Muscle layer of duodenum (tissue), 2 donors: ENCODE data around the gene SLC13A4.

ENCODE experiments used
- H3K27ac ChIP-seq: one replicate; pipeline ENCODE4 v1.7.0; 2013; ENCODE audit warnings: mild to moderate bottlenecking, low read length
- H3K27me3 ChIP-seq: one replicate; pipeline ENCODE4 v1.7.0; 2013; ENCODE audit warnings: low read depth, mild to moderate bottlenecking, control low read depth, low read length
- H3K36me3 ChIP-seq, 2 donors: one replicate each; pipeline ENCODE4 v1.7.0; 2013; ENCODE audit warnings: low read length in 2 of 2, control low read depth in 1 of 2, mild to moderate bottlenecking in 1 of 2; ENCODE audit not compliant: insufficient read depth in 2 of 2, control insufficient read depth in 1 of 2
- H3K4me1 ChIP-seq, 2 donors: one replicate each; pipeline ENCODE4 v1.7.0; 2013; ENCODE audit warnings: low read length in 2 of 2, mild to moderate bottlenecking in 2 of 2, control low read depth in 1 of 2, moderate library complexity in 1 of 2; ENCODE audit not compliant: insufficient read depth in 2 of 2, control insufficient read depth in 1 of 2
- H3K4me3 ChIP-seq, 2 donors: one replicate each; pipeline ENCODE4 v1.7.0; 2013; ENCODE audit warnings: low read length in 2 of 2, low read depth in 1 of 2, mild to moderate bottlenecking in 1 of 2
- H3K9me3 ChIP-seq, 2 donors: one replicate each; pipeline ENCODE4 v1.7.0; 2013; ENCODE audit warnings: low read length in 2 of 2, control low read depth in 1 of 2, mild to moderate bottlenecking in 1 of 2; ENCODE audit not compliant: control insufficient read depth in 1 of 2
- donor health status: healthy.

SLC13A4 gene

DNA sequence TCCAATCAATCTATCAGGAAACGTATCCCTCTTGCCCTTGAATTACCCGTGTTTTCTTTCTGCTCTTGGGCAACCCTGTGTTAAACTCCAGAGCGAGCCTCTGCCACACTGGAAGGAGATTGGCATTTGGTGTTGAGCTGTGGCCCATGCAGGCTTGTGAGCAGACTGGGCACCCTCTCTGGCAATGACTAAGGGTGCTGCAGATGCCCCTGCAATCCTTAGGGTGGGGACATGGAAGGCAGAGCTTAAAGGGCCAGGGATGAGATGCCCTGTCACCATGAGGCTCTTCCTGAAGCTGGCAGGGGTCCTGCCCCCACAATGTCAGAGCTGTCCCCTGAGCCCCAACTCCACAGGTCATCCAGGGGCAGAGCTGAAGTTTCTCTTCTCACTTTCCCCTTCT is 40.1 kb upstream of the SLC13A4 start:
- no peaks in the 10 kb centered on the region for H3K36me3 ChIP-seq
- H3K9me3 ChIP-seq: no peaks in the 10 kb centered on the region
- H3K27ac ChIP-seq: no peak overlapping the region
- H3K4me3 ChIP-seq: no peak overlapping the region
- no peaks in the 10 kb centered on the region for H3K4me1 ChIP-seq
- H3K27me3 ChIP-seq: no peaks in the 10 kb centered on the region

DNA sequence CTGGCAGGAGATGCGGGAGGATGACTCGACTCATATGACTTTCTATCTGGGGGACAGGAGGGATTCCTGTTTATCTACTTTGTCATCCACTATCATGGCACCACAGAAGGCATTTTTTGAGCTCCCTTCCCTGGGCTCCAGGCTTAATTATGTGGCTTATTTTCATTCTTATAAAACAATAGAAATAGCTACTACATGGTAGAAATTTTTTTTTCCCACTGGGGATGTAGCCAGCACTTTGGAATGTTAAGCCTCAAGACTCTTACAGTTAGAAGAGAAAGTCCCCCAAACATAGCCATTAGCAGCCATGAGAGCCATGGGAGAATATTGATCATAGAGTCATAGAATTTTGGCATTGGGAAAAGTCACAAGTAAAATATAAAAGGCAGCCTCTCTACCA is 35.3 kb upstream of the SLC13A4 start:
- Histone ChIP-seq H3K9me3 (no peaks in the 10 kb centered on the region), H3K4me3 (no peak overlapping the region), H3K27me3 (no peaks in the 10 kb centered on the region), H3K4me1 (no peaks in the 10 kb centered on the region), H3K27ac (no peak overlapping the region), H3K36me3 (peaks cover 0 to 7% of the 10 kb centered on the region in 2 donors)

DNA sequence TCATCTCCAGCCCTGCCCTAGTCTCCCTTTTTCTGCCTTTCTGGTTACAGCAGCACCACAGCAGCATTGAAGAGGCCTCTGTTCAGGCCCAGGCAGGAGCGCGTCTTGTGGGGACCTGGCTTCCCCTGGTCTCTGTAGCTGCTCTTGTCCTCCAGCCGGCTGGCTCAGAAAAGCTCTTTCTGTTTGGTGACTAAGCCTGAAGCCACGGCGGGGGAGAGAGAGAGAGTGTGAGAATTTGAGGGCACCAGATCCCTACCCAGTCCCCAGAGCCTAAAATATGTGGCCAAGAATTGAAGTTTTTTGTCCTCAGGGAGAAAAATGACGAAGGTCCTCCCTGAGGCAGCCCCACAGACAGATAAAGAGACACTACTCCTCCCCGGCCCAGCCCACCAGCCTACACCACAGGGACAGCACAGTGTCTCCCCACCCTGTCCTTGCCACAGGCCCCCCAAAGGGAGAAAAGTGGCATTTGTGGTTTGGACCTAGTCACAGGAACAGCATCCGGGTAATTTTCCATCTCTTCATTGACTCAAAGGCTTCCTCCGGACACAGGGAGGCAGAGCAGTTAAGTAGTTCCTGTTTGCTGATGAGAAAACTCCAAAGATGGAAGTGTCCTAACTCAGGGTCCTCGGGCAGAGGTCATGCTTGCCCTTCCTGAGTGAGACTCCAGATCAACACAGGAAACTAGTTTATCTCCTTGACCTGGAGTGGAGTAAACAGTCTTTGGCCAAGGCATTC is 33.9 kb upstream of the SLC13A4 start:
- no peak overlapping the region for H3K27ac ChIP-seq
- no peaks in the 10 kb centered on the region for H3K27me3 ChIP-seq
- H3K4me3 ChIP-seq: no peak overlapping the region

DNA sequence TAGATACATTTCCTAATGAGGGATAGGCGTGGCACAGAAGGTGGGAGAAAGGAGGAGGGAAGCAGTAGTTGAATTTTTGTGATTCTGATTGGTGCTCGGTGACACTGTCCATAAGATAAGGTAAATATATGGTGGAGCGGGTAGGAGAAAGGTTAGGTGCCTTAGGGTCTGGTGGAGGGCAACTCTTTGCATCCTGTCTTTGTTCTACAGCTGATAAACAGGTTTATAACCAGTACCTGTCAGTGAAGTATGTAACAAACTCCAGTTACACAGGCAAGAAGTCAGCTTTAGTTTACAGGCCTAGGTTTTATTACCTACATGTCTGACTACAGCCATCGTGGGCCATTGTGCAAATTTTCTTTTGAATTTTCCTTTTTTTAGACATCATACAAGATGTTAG is 31.5 kb upstream of the SLC13A4 start:
- peaks cover 0 to 5% of the 10 kb centered on the region in 2 donors for H3K4me1 ChIP-seq
- H3K27ac ChIP-seq: peak overlapping the region; percentile 60
- H3K9me3 ChIP-seq: no peaks in the 10 kb centered on the region

More for the DNA sequence above, 33.9 kb upstream of the SLC13A4 start:
- no peaks in the 10 kb centered on the region for H3K9me3 ChIP-seq
- H3K36me3 ChIP-seq: peaks cover 0 to 7% of the 10 kb centered on the region in 2 donors
- H3K4me1 ChIP-seq: no peaks in the 10 kb centered on the region

DNA sequence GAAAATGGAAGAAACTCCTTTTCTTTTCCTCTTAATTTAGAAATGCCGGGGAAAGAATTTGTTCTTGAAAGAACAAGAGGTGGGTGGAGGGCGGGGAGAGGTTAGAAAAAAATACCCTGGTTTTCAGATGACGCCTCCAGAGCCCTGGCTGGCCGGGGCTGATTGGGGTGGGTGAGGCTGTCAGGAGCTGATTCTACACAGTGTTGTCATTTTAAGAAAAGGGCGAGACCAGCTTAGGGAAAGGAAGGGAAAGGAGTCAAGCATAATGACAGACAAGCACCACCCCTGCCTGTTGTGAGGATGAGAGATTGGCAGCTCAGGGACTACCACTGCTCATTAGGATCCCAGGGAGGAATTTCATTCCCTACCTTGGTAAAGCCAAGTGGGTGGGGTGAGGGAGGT is 30.5 kb upstream of the SLC13A4 start:
- no peaks in the 10 kb centered on the region for H3K9me3 ChIP-seq
- no peaks in the 10 kb centered on the region for H3K27me3 ChIP-seq
- H3K4me3 ChIP-seq: peak overlapping the region in 1 of 2 donors; percentile 23
- H3K36me3 ChIP-seq: peaks cover 0 to 7% of the 10 kb centered on the region in 2 donors
- peaks cover 0 to 5% of the 10 kb centered on the region in 2 donors for H3K4me1 ChIP-seq
- peak overlapping the region; percentile 60 for H3K27ac ChIP-seq

More for the DNA sequence above, 31.5 kb upstream of the SLC13A4 start:
- Histone ChIP-seq H3K27me3 (no peaks in the 10 kb centered on the region), H3K4me3 (no peak overlapping the region), H3K36me3 (peaks cover 0 to 7% of the 10 kb centered on the region in 2 donors)

DNA sequence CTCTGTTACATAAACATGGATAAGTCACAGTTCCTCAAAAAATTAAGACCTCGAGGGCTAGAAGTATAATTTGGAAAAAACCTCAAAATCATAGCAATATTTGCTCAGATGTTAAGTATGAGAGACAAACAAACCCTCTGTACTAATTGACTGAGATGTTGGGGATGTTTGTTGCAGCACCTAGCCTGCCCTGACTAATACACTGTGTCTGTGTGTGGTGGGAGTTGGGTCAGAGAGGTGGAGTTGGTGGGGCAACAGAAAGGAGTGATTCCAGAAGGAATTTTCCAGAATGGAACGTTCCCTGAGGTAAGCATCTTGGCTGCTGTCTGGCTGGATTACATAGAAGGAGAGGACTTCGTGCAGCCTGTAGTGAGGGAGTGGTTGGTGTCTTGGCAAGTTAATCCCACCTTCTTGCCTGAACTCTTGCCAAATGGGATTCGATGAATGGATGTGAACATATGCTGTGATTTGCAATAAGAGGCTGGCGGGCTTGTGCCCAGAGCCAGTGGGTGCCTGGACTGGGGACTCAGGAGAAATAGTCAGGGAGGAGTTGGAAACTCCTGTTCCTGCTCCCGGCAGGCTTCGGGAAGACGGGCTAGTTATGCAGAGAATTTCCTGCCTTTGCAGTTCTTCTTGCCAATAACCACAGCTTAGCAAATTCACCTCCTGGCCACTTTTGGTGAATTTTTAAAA is 29.9 kb upstream of the SLC13A4 start:
- peak overlapping the region in 1 of 2 donors; percentile 23 for H3K4me3 ChIP-seq
- peaks cover 0 to 7% of the 10 kb centered on the region in 2 donors for H3K36me3 ChIP-seq
- peak overlapping the region; percentile 60 for H3K27ac ChIP-seq
- H3K4me1 ChIP-seq: peaks cover 0 to 5% of the 10 kb centered on the region in 2 donors
- no peaks in the 10 kb centered on the region for H3K9me3 ChIP-seq
- H3K27me3 ChIP-seq: no peaks in the 10 kb centered on the region

DNA sequence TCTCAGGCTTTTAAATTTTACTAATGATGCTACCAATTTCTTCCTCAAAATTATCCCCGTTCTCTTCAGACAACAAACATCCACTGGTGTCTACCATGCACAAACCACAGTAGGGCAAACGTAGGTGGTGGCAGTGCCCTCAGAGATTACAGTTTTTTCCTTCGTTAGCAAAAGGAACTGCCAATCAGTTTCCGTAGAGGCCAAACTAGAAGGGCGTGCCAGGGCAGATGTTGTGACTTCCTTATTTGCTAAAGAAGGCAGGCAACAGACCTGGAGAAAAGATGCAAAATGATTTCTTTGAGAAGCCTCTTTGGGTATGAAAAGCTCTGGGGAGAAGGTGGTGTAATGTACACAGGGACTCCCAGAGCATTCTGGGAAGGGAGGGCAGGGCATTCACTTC is 28.2 kb upstream of the SLC13A4 start:
- Histone ChIP-seq H3K27ac (no peak overlapping the region), H3K36me3 (no peaks in the 10 kb centered on the region), H3K4me1 (peaks cover 0 to 5% of the 10 kb centered on the region in 2 donors), H3K9me3 (no peaks in the 10 kb centered on the region), H3K27me3 (no peaks in the 10 kb centered on the region), H3K4me3 (no peak overlapping the region)

DNA sequence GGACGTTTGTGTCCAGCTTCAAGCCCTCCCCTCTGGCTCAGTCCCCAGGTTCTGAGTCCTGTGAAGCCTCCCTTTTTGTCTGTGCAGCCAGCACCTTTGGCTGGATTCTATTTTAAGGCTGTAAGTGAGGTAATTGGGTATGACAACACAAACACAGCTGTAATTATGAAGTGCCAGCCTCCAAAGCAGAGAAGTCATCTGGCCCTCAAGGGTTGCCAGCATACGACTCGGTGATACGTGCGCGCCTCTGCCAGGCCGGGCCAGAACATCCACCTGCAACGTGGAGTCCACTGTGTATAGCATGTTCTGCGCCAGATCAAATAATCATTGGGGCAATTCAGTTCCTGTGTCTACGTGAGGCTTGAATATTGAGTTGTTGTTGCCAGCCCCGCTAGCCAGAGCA is 27.4 kb upstream of the SLC13A4 start:
- Histone ChIP-seq H3K4me3 (no peak overlapping the region), H3K27ac (no peak overlapping the region), H3K36me3 (no peaks in the 10 kb centered on the region), H3K27me3 (no peaks in the 10 kb centered on the region), H3K9me3 (no peaks in the 10 kb centered on the region), H3K4me1 (peaks cover 0 to 5% of the 10 kb centered on the region in 2 donors)

DNA sequence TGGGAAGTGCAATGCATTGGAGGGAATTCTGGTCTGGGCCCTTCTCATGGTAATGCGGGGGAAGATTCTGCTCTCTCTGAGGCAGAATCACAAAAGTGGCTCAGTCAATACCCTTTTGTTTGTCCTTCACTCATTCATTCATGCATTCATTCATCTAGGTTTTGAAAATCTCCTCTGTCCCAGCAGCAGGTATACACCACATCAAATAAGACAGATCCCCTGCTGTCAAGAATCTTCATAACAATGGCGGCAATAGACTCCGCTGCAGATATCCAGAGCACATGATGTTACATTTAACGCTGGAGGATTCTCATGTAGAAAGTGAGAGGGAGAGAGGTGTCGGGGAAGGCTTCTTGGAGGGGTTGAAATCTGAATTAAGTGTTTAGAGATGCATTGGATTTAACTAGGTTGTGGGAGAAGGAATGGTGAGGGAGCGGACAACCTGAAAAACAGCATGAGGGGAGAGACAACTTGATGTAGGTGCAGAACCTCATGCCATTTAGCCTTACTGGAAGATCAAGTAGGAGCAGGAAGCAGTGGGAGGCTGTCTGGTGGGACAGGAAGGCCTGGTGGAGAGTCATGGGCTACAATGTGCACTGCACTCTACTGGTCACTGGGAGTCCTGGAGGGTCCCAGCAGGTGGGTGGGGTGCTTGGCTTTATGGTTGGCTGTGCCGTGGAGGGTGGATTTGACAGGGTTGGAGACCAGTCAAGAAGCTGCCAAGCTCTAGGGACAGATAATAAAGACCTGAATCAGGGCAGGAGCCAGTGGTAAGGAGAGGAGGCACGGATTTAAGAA is 25.8 kb upstream of the SLC13A4 start:
- H3K27ac ChIP-seq: no peak overlapping the region
- peaks cover 0 to 9% of the 10 kb centered on the region in 2 donors for H3K4me1 ChIP-seq
- no peaks in the 10 kb centered on the region for H3K27me3 ChIP-seq
- no peaks in the 10 kb centered on the region for H3K9me3 ChIP-seq
- H3K36me3 ChIP-seq: no peaks in the 10 kb centered on the region
- H3K4me3 ChIP-seq: no peak overlapping the region

DNA sequence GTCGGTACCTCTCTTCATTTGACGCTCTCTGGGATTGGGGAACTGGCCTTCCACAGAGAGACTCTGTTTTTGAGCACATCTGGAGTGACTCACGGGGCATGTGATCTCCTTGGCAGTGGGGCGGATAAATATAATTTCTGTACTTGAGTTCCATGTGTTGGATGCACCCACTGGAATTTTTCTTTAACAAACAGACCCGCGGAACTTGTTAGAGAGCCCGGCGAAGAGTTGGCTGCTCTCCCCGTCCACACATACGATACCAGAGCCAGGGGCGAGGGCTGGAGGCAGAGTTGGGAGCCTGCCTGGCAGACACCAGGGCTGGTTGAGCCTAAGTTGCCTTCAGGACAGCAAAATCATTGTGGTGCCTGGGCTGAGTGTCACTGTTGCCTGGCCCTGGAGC is 20.8 kb upstream of the SLC13A4 start, which contains the start of gene FAM180A:
FAM180A (minus strand) TSS at position 44 of the 400 bp plus-strand sequence. CDS start 233 bp downstream, outside the sequence.
- Histone ChIP-seq H3K4me3 (peak within 1 kb of the TSS; percentile 35 to 38), H3K4me1 (peaks cover 0 to 5% of the 10 kb centered on the region in 2 donors), H3K36me3 (no peaks in the 10 kb centered on the region), H3K27me3 (no peaks in the 10 kb centered on the region), H3K9me3 (no peaks in the 10 kb centered on the region), H3K27ac (no peak within 1 kb of the TSS)

DNA sequence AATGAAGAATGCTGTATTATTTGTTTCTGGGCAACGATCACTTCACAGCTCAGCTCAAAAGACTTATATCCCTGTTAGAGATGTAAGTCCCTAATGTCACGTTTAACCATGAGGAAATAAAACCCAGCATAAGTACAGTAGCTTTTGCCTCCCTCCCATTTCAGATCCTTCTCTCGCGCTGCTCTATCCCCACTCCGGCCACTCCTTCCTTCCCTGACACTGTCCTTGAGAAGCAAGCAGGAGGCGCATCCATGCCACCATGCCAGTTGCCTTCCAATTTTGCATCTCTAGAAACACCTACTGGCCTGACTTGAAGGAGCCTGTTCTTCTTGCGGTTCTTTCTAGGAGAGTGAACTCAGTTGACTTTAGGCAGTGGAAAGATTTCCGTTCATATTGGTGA is 19.4 kb upstream of the SLC13A4 start:
- Histone ChIP-seq H3K36me3 (no peaks in the 10 kb centered on the region), H3K27ac (no peak overlapping the region), H3K4me3 (peak overlapping the region; percentile 35 to 38), H3K4me1 (peaks cover 0 to 5% of the 10 kb centered on the region in 2 donors), H3K27me3 (no peaks in the 10 kb centered on the region), H3K9me3 (no peaks in the 10 kb centered on the region)
